Endothelial cell of umbilical vein (primary cell): ENCODE data around the gene PTPN5. TPM values are rescaled to one million over a fixed set of nuclear protein-coding genes. Genes with fewer than 3 reads are reported as not detected.

Source experiments
- BruUV-seq: library from RNA; stranded (reverse); fragments of 400-500 nt; replicated peaks from 2 replicates; lab custom pipeline; 2021; lab: Mats Ljungman, UMichigan
- CTCF ChIA-PET: fragments of 300-600, 350-600 bp; sonication (Branson Sonifier 250); formaldehyde crosslinking; loops from one replicate; lab custom pipeline; 2021; ENCODE audit warnings: antibody characterized with exemption, inconsistent platforms; lab: Charles Lee
- POLR2A ChIA-PET: fragments of 300-600, 350-600 bp; sonication (Branson Sonifier 250); formaldehyde crosslinking; loops from one replicate; lab custom pipeline; 2021; ENCODE audit warnings: antibody characterized with exemption, inconsistent platforms; lab: Charles Lee
- DNase-seq: peaks from one replicate; pipeline ENCODE4 v3.0.0-alpha.2; 2011; ENCODE audit warnings: low read depth, low spot score
- FAIRE-seq: peaks from 2 replicates; lab custom pipeline; 2011; peaks lifted over from hg19 to GRCh38; lab: Jason Lieb, UNC
- H2AFZ ChIP-seq: 2 replicates; pipeline ENCODE4 v1.6.0; 2012; ENCODE audit warnings: low read depth, low read length, control low read depth, inconsistent platforms
- H3K27ac ChIP-seq: 2 replicates; pipeline ENCODE4 v1.5.1; 2011; ENCODE audit warnings: low read depth, mild to moderate bottlenecking, control low read depth, low read length, moderate library complexity; ENCODE audit not compliant: insufficient read depth
- H3K27me3 ChIP-seq, 2 experiments: 2 replicates each; pipeline versions ENCODE4 v1.6.0 to v1.6.1; 2011; ENCODE audit warnings: low read length in 2 of 2, mixed read lengths in 1 of 2; ENCODE audit not compliant: control insufficient read depth in 2 of 2, insufficient read depth in 2 of 2
- H3K36me3 ChIP-seq, 2 experiments: 2 replicates in 1 of 2; 3 replicates in 1 of 2; pipeline ENCODE4 v1.5.1; 2011; ENCODE audit warnings: low read length in 2 of 2, mild to moderate bottlenecking in 1 of 2, moderate library complexity in 1 of 2; ENCODE audit not compliant: control insufficient read depth in 2 of 2, insufficient read depth in 2 of 2; ENCODE audit errors: extremely low read depth in 1 of 2
- H3K4me1 ChIP-seq: 3 replicates; pipeline ENCODE4 v1.5.1; 2011; ENCODE audit warnings: mild to moderate bottlenecking, low read length; ENCODE audit not compliant: control insufficient read depth, insufficient read depth; ENCODE audit errors: extremely low read depth
- H3K4me2 ChIP-seq: 2 replicates; pipeline ENCODE4 v1.6.1; 2011; ENCODE audit warnings: low read length, control low read depth, mixed read lengths; ENCODE audit not compliant: insufficient read depth
- H3K4me3 ChIP-seq, 3 experiments: fragments of 200-600 bp in 1 of 3; sonication (generic), shearing (Covaris generic) in 1 of 3; replicated peaks in 1 of 3; 2 replicates each; pipeline ENCODE4 v1.5.1; 2011 to 2016; ENCODE audit warnings: control low read depth in 3 of 3, low read length in 3 of 3, mild to moderate bottlenecking in 2 of 3, inconsistent platforms in 1 of 3, low read depth in 1 of 3, moderate library complexity in 1 of 3; ENCODE audit not compliant: insufficient read depth in 1 of 3
- H3K79me2 ChIP-seq: 2 replicates; pipeline ENCODE4 v1.6.0; 2012; ENCODE audit warnings: low read length, inconsistent platforms; ENCODE audit not compliant: control insufficient read depth, insufficient read depth
- H3K9ac ChIP-seq: replicated peaks from 2 replicates; pipeline ENCODE3; 2011; ENCODE audit warnings: low read length, control low read depth; ENCODE audit not compliant: insufficient read depth; ENCODE audit errors: extremely low read depth
- H3K9me1 ChIP-seq: replicated peaks from 3 replicates; pipeline ENCODE4 v1.6.0; 2011; ENCODE audit warnings: mild to moderate bottlenecking, low read length; ENCODE audit not compliant: control insufficient read depth, insufficient read depth; ENCODE audit errors: extremely low read depth
- H3K9me3 ChIP-seq: replicated peaks from 2 replicates; pipeline ENCODE4 v1.5.1; 2012; ENCODE audit warnings: low read length, inconsistent platforms; ENCODE audit not compliant: control insufficient read depth, insufficient read depth
- H4K20me1 ChIP-seq: replicated peaks from 2 replicates; pipeline ENCODE3; 2011; ENCODE audit warnings: mild to moderate bottlenecking, low read length; ENCODE audit not compliant: control insufficient read depth, insufficient read depth; ENCODE audit errors: extremely low read depth
- EZH2 ChIP-seq: IDR thresholded peaks from 2 replicates; pipeline ENCODE4 v1.6.1; 2012; ENCODE audit warnings: borderline replicate concordance, low read depth, mild to moderate bottlenecking, moderate library complexity, low read length, inconsistent platforms; ENCODE audit not compliant: severe bottlenecking
- FOS ChIP-seq: IDR thresholded peaks from 2 replicates; pipeline ENCODE4 v1.6.1; 2011; ENCODE audit warnings: mild to moderate bottlenecking, low read length, moderate library complexity, borderline replicate concordance; ENCODE audit not compliant: insufficient read depth
- GATA2 ChIP-seq: IDR thresholded peaks from 2 replicates; pipeline ENCODE4 v1.7.0; 2011; ENCODE audit warnings: low read depth, mild to moderate bottlenecking, moderate library complexity, mixed read lengths, low read length; ENCODE audit not compliant: insufficient read length, insufficient read depth
- JUN ChIP-seq: IDR thresholded peaks from 2 replicates; pipeline ENCODE4 v1.6.1; 2011; ENCODE audit warnings: borderline replicate concordance, low read depth; ENCODE audit not compliant: insufficient read length, insufficient read depth
- MYC ChIP-seq: IDR thresholded peaks from one replicate; pipeline ENCODE4 v1.6.1; 2011; ENCODE audit warnings: mild to moderate bottlenecking, low read depth, low read length
- POLR2A ChIP-seq: IDR thresholded peaks from 2 replicates; pipeline ENCODE4 v1.6.1; 2012; ENCODE audit warnings: low read depth, mild to moderate bottlenecking, control low read depth, low read length
- POLR2AphosphoS5 ChIP-seq: IDR thresholded peaks from 2 replicates; pipeline ENCODE4 v1.6.1; 2012; ENCODE audit warnings: low read depth, mild to moderate bottlenecking, control low read depth, low read length, moderate library complexity; ENCODE audit not compliant: insufficient read depth
- dilution Hi-C: fragments of 300-500 bp; cut with MboI; formaldehyde crosslinking; loops from one replicate; pipeline ENCODE4 v1.15.0; 2019; ENCODE audit warnings: low sequenced_read_pairs; ENCODE audit not compliant: extremely low pct_ligation_motif_present
- intact Hi-C: fragments of 100-400 bp; cut with micrococcal nuclease; formaldehyde crosslinking; loops from one replicate; pipeline ENCODE4 v1.10.0; 2022
- polyA plus RNA-seq, 4 experiments: library from polyadenylated mRNA; depleted of rRNA in 3 of 4; stranded (reverse) in 3 of 4; unstranded in 1 of 4; fragments of >200 nt; gene quantifications; 2 replicates each; pipeline versions ENCODE4 v1.2.1 to v1.2.3, GENCODE V29; 2011 to 2012; ENCODE audit warnings: missing spikeins in 1 of 4
- total RNA-seq: library from RNA; stranded (reverse); gene quantifications from 2 replicates; pipeline ENCODE4 v1.2.3, GENCODE V29; 2021
- TF ChIP-seq, protein P1 (sequence below), 2 donors: IDR thresholded peaks; 1 replicate in 1 of 2; 2 replicates in 1 of 2; pipeline ENCODE4 v1.5.1; 2011; ENCODE audit warnings: low read length in 2 of 2, mild to moderate bottlenecking in 2 of 2, moderate library complexity in 2 of 2, control low read depth in 1 of 2, inconsistent platforms in 1 of 2, low read depth in 1 of 2; ENCODE audit not compliant: insufficient read depth in 1 of 2; ENCODE audit errors: extremely low read depth in 1 of 2
- TF ChIP-seq, protein P2 (sequence below): IDR thresholded peaks from 2 replicates; pipeline ENCODE4 v1.6.1; 2011; ENCODE audit not compliant: insufficient read depth, insufficient read length

The PTPN5 gene
- total and polyA plus RNA-seq, 2 donors (not counting 3 experiments of a cell fraction or from before 2014, with no cell fraction given): not detected

DNA sequence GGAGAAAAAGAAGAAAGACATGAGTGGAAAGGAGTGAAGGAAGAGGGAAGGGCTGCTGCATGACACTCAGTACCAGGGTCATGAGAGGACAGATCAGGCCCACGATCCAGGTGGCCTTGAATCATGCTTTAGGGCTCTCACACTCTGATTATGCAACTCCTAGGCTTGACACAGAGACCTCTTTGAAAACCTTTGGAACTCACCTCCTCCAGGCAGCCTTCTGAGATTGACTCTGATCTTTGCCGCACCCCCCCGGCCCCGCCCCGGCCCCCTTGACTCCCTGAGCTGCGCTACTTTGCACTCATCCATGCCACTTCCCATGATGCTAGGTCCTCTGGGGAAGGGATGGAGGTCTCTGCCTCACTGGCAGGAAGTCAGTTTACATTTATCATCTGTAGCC lies 10.7 kb downstream of the PTPN5 start:
- FAIRE-seq: no peak

DNA sequence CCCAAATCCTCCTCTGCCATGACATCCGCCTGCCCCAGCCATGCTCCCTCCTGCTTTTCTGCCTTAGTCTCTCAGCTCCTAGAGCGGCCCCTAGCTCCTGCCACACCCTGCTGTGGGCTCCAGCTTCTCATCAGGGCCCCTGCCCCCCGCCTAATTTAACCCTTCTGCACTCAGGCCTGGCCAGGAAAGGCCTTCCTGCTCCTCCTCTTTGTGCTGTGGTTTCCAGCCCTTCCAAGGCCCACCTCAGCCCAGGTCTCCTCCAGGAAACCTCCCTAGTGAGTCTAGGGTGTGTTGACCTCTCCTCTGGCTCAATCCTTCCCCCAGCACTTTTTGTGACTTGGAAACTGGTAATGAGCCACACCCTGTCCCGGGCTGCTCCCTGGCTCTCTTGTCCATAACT lies 11.3 kb downstream of the PTPN5 start:
- dilution Hi-C loops: no loop called here
- H3K9me1 ChIP-seq: no peaks in the 10 kb centered on the region
- H4K20me1 ChIP-seq: no peaks in the 10 kb centered on the region
- intact Hi-C loops: no loop called here
- no peaks in the 10 kb centered on the region for H3K79me2 ChIP-seq
- no peaks in the 10 kb centered on the region for H3K36me3 ChIP-seq
- no peak overlapping the region for H3K27ac ChIP-seq
- ChIA-PET CTCF (interaction anchor here (0.9 to 7.7 kb wide), 4 partner anchors 15 to 58 kb away, joined by 3 to 65 read pairs (median 8); no protein-coding TSS in a partner anchor), POLR2A (no interaction called here)
- H3K9me3 ChIP-seq: no peaks in the 10 kb centered on the region
- no peak overlapping the region for H3K9ac ChIP-seq
- no peak for TF ChIP-seq POLR2AphosphoS5
- no peak for TF ChIP-seq JUN
- no peak for TF ChIP-seq POLR2A
- TF ChIP-seq, protein P1, sequence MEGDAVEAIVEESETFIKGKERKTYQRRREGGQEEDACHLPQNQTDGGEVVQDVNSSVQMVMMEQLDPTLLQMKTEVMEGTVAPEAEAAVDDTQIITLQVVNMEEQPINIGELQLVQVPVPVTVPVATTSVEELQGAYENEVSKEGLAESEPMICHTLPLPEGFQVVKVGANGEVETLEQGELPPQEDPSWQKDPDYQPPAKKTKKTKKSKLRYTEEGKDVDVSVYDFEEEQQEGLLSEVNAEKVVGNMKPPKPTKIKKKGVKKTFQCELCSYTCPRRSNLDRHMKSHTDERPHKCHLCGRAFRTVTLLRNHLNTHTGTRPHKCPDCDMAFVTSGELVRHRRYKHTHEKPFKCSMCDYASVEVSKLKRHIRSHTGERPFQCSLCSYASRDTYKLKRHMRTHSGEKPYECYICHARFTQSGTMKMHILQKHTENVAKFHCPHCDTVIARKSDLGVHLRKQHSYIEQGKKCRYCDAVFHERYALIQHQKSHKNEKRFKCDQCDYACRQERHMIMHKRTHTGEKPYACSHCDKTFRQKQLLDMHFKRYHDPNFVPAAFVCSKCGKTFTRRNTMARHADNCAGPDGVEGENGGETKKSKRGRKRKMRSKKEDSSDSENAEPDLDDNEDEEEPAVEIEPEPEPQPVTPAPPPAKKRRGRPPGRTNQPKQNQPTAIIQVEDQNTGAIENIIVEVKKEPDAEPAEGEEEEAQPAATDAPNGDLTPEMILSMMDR (IDR thresholded peaks at IDR 0.05; ENCODE audit: extremely low read depth in 1 of 2, insufficient read depth in 1 of 2, low read depth in 1 of 2, low read length in 2 of 2): no peak
- TF ChIP-seq EZH2: no peak
- no peak for TF ChIP-seq GATA2
- TF ChIP-seq FOS: no peak
- TF ChIP-seq MYC: no peak
- TF ChIP-seq, protein P2, sequence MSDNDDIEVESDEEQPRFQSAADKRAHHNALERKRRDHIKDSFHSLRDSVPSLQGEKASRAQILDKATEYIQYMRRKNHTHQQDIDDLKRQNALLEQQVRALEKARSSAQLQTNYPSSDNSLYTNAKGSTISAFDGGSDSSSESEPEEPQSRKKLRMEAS: no peak
- no peak overlapping the region for H3K4me3 ChIP-seq
- DNase-seq (no peak), FAIRE-seq (no peak)
- H3K4me2 ChIP-seq: no peak overlapping the region
- H3K27me3 ChIP-seq: no peaks in the 10 kb centered on the region
- H3K4me1 ChIP-seq: no peaks in the 10 kb centered on the region
- BruUV-seq: no TSS peak
- H2AFZ ChIP-seq: no peak overlapping the region

More for the DNA sequence above, 10.7 kb downstream of the PTPN5 start:
- no peak for DNase-seq
- H4K20me1 ChIP-seq: no peaks in the 10 kb centered on the region
- CTCF ChIA-PET: interaction anchor here (1.5 to 7.7 kb wide), 3 partner anchors 16 to 59 kb away, joined by 7 to 65 read pairs (median 8); no protein-coding TSS in a partner anchor
- no peak overlapping the region for H3K27ac ChIP-seq
- H3K9me1 ChIP-seq: no peaks in the 10 kb centered on the region
- H3K27me3 ChIP-seq: peaks cover 0 to 2% of the 10 kb centered on the region in 2 experiments
- no peaks in the 10 kb centered on the region for H3K79me2 ChIP-seq
- no peaks in the 10 kb centered on the region for H3K36me3 ChIP-seq
- no peaks in the 10 kb centered on the region for H3K9me3 ChIP-seq
- H3K4me1 ChIP-seq: no peaks in the 10 kb centered on the region
- intact Hi-C loops (no loop called here), dilution Hi-C loops (no loop called here)
- H3K9ac ChIP-seq: no peak overlapping the region
- BruUV-seq: no TSS peak
- H3K4me3 ChIP-seq: no peak overlapping the region
- H3K4me2 ChIP-seq: no peak overlapping the region
- TF ChIP-seq, protein P1 (IDR thresholded peaks at IDR 0.05; ENCODE audit: extremely low read depth in 1 of 2, insufficient read depth in 1 of 2, low read depth in 1 of 2, low read length in 2 of 2): no peak
- TF ChIP-seq, protein P2: no peak
- H2AFZ ChIP-seq: no peak overlapping the region
- POLR2A ChIA-PET: no interaction called here
